ENCODE data around the gene TADA2A.

The TADA2A gene

DNA sequence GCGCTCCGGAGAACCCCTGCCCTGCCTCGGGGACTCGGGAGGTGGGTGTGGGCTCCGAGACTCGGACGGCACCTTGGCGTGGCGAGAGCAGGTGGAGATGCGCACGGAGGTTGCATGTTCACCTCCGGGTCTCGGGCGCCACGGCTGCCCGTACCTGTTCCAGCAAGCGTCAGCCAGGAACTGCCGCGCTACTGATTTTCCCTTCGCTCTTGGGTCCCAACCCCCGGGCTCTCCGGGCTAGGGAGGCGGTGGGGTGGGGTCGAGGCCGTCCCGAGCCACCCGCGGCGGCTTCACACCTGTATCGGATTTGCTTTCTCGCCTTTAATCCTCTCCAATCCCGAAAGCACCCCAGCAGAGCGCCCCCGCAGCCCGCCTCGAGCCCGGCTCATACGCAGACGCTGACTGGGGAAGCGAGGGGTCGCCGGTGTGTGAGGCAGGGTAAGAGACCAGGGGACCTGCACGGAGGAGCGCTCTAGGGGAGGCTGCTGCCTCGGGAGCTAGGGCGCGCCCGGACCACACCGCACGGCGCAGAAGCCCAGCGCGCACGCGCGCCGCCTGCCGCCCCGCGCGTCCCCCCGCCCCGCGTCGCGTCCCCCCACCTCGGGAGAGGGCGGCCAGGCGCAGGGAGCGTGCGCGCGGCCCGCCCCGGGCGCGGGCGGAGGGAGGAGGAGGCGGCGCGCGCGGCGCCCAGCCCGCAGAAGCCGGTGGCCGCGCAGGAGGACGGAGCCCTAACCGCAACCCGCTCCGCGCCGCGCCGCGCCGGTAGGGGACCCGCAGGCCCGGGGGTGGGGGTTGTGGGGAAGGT, 82.7 kb downstream of the TADA2A start, which contains the start of gene DUSP14 (continued):
- TF ChIP-seq, protein P1, sequence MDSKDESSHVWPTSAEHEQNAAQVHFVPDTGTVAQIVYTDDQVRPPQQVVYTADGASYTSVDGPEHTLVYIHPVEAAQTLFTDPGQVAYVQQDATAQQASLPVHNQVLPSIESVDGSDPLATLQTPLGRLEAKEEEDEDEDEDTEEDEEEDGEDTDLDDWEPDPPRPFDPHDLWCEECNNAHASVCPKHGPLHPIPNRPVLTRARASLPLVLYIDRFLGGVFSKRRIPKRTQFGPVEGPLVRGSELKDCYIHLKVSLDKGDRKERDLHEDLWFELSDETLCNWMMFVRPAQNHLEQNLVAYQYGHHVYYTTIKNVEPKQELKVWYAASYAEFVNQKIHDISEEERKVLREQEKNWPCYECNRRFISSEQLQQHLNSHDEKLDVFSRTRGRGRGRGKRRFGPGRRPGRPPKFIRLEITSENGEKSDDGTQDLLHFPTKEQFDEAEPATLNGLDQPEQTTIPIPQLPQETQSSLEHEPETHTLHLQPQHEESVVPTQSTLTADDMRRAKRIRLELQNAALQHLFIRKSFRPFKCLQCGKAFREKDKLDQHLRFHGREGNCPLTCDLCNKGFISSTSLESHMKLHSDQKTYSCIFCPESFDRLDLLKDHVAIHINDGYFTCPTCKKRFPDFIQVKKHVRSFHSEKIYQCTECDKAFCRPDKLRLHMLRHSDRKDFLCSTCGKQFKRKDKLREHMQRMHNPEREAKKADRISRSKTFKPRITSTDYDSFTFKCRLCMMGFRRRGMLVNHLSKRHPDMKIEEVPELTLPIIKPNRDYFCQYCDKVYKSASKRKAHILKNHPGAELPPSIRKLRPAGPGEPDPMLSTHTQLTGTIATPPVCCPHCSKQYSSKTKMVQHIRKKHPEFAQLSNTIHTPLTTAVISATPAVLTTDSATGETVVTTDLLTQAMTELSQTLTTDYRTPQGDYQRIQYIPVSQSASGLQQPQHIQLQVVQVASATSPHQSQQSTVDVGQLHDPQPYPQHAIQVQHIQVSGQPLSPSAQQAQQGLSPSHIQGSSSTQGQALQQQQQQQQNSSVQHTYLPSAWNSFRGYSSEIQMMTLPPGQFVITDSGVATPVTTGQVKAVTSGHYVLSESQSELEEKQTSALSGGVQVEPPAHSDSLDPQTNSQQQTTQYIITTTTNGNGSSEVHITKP (tag by site-specific recombination; IDR thresholded peaks at IDR 0.05) = 0 out of 2 replicates have a peak, but pooled peaks have one; percentile 23
- no peak for TF ChIP-seq ZNF654 (tag by site-specific recombination; IDR thresholded peaks at IDR 0.05; ENCODE audit: low read depth)

DNA sequence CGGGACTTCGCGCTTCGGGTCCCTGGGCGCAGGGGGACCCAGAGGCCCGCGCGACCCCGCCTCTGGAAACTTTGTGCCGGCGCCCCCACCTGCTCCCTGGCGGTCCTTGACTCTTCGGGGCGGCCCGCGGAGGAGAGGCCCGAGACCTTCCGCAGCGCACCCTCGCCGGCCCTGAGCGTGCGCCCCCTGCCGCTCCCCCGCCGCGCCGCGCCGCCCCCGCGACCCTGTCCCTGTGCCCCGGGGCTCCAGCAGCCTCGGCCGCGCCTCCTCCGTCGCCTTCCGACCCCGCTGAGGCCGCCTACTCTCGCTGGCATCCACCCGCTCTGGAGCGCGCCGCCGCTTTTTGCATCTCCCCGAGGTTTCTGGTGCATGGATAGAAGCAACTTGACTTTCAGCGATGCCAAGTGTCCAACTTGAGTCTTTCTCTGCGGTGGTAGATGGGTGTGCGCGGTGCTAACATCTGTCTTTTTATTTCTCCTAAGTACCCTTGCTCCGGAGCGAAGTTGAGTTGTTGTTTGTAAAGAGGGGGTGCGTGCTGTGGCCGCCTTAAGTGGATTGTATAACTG, 83.4 kb downstream of the TADA2A start:
- Histone ChIP-seq H3K9me3 (ENCODE audit: control insufficient read depth, insufficient read depth, low read depth, low read length) (no peaks in the 10 kb centered on the region), H3K27ac (ENCODE audit: extremely low read depth, low read depth, low read length) (peak overlapping the region; percentile 65), H3K4me3 (ENCODE audit: low read depth, low read length) (peak overlapping the region; percentile 74), H3K4me1 (ENCODE audit: control insufficient read depth, insufficient read depth, low read length) (peaks cover 22% of the 10 kb centered on the region), H3K36me3 (ENCODE audit: control insufficient read depth in 2 of 2, insufficient read depth in 1 of 2, low read length in 2 of 2) (no peaks in the 10 kb centered on the region)
- CTCF ChIA-PET = interaction anchor here (0.7 to 1.4 kb wide), 4 partner anchors 9 to 37 kb away, joined by 3 to 4 read pairs (median 4); no protein-coding TSS in a partner anchor
- POLR2A ChIA-PET = interaction anchor here (0.6 to 2.0 kb wide), 9 partner anchors 9 to 131 kb away, joined by 3 to 8 read pairs (median 4); partner anchors contain the start of genes ACACA, SYNRG and TADA2A
- TF ChIP-seq ZSCAN30 (tag by site-specific recombination; IDR thresholded peaks at IDR 0.05) (0 out of 2 replicates have a peak, but pooled peaks have one; percentile 29), ZNF426 (tag by site-specific recombination; IDR thresholded peaks at IDR 0.05) (no peak), ZNF660 (tag by site-specific recombination; IDR thresholded peaks at IDR 0.05) (peak; percentile 83), ZNF768 (tag by site-specific recombination; IDR thresholded peaks at IDR 0.05) (no peak), ZNF48 (tag by site-specific recombination; IDR thresholded peaks at IDR 0.05) (no peak), MEIS1 (CRISPR knock-in tag; IDR thresholded peaks at IDR 0.05; ENCODE audit: borderline replicate concordance) (no peak), ZBTB8A (tag by site-specific recombination; IDR thresholded peaks at IDR 0.05) (peak; percentile 20; the same call in 1 of the 2 replicates), ZNF530 (tag by site-specific recombination; IDR thresholded peaks at IDR 0.05; ENCODE audit: low read depth) (no peak), YY1 (tag by site-specific recombination; IDR thresholded peaks at IDR 0.05) (no peak), ZNF473 (tag by site-specific recombination; IDR thresholded peaks at IDR 0.05) (no peak), KLF10 (tag by site-specific recombination; IDR thresholded peaks at IDR 0.05) (peak; percentile 66), ZBTB20 (tag by site-specific recombination; IDR thresholded peaks at IDR 0.05) (0 out of 2 replicates have a peak, but pooled peaks have one; percentile 13), ZIC2 (tag by site-specific recombination; IDR thresholded peaks at IDR 0.05) (peak; percentile 38; the same call in 1 of the 2 replicates), HOXD13 (CRISPR knock-in tag; IDR thresholded peaks at IDR 0.05; ENCODE audit: borderline replicate concordance) (no peak), ZNF561 (tag by site-specific recombination; IDR thresholded peaks at IDR 0.05; ENCODE audit: borderline replicate concordance) (0 out of 2 replicates have a peak, but pooled peaks have one; percentile 16), ZSCAN16 (tag by site-specific recombination; IDR thresholded peaks at IDR 0.05) (no peak), ZNF2 (tag by site-specific recombination; IDR thresholded peaks at IDR 0.05) (0 out of 2 replicates have a peak, but pooled peaks have one; percentile 32), ZFP69B (tag by site-specific recombination; IDR thresholded peaks at IDR 0.05) (peak; percentile 53; the same call in 1 of the 2 replicates), ZFHX2 (tag by site-specific recombination; conservative IDR thresholded peaks at IDR 0.05) (peak; percentile 93), SP2 (tag by site-specific recombination; IDR thresholded peaks at IDR 0.05) (no peak), ZNF391 (tag by site-specific recombination; IDR thresholded peaks at IDR 0.05; ENCODE audit: borderline replicate concordance, low read depth) (no peak)
- TF ChIP-seq, protein P2, sequence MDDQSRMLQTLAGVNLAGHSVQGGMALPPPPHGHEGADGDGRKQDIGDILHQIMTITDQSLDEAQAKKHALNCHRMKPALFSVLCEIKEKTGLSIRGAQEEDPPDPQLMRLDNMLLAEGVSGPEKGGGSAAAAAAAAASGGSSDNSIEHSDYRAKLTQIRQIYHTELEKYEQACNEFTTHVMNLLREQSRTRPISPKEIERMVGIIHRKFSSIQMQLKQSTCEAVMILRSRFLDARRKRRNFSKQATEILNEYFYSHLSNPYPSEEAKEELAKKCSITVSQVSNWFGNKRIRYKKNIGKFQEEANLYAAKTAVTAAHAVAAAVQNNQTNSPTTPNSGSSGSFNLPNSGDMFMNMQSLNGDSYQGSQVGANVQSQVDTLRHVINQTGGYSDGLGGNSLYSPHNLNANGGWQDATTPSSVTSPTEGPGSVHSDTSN (CRISPR knock-in tag; IDR thresholded peaks at IDR 0.05) = 0 out of 2 replicates have a peak, but pooled peaks have one; percentile 13
- TF ChIP-seq, protein P3, sequence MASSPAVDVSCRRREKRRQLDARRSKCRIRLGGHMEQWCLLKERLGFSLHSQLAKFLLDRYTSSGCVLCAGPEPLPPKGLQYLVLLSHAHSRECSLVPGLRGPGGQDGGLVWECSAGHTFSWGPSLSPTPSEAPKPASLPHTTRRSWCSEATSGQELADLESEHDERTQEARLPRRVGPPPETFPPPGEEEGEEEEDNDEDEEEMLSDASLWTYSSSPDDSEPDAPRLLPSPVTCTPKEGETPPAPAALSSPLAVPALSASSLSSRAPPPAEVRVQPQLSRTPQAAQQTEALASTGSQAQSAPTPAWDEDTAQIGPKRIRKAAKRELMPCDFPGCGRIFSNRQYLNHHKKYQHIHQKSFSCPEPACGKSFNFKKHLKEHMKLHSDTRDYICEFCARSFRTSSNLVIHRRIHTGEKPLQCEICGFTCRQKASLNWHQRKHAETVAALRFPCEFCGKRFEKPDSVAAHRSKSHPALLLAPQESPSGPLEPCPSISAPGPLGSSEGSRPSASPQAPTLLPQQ (tag by site-specific recombination; IDR thresholded peaks at IDR 0.05) = peak; percentile 84
- TF ChIP-seq, protein P4, sequence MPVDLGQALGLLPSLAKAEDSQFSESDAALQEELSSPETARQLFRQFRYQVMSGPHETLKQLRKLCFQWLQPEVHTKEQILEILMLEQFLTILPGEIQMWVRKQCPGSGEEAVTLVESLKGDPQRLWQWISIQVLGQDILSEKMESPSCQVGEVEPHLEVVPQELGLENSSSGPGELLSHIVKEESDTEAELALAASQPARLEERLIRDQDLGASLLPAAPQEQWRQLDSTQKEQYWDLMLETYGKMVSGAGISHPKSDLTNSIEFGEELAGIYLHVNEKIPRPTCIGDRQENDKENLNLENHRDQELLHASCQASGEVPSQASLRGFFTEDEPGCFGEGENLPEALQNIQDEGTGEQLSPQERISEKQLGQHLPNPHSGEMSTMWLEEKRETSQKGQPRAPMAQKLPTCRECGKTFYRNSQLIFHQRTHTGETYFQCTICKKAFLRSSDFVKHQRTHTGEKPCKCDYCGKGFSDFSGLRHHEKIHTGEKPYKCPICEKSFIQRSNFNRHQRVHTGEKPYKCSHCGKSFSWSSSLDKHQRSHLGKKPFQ (tag by site-specific recombination; IDR thresholded peaks at IDR 0.05) = no peak
- TF ChIP-seq, protein P5, sequence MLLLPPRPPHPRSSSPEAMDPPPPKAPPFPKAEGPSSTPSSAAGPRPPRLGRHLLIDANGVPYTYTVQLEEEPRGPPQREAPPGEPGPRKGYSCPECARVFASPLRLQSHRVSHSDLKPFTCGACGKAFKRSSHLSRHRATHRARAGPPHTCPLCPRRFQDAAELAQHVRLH (tag by site-specific recombination; IDR thresholded peaks at IDR 0.05) = no peak

Data from HEK293 (cell line).